Mesendoderm (in vitro differentiated cells): Measurements from ENCODE around the gene IGFBP5.

Experiments used
- DNase-seq: peaks from one replicate; pipeline ENCODE4 v3.0.0; 2013
- H2AK5ac ChIP-seq: 2 replicates; pipeline ENCODE4 v1.6.1; 2013; ENCODE audit warnings: low read length, inconsistent platforms
- H2BK120ac ChIP-seq: 2 replicates; pipeline ENCODE4 v1.6.1; 2013; ENCODE audit warnings: low read depth, mild to moderate bottlenecking, low read length, moderate library complexity, mixed read lengths
- H2BK15ac ChIP-seq: replicated peaks from 2 replicates; pipeline ENCODE4 v1.6.1; 2013; ENCODE audit warnings: low read depth, mild to moderate bottlenecking, moderate library complexity
- H2BK5ac ChIP-seq: 2 replicates; pipeline ENCODE4 v1.6.1; 2013; ENCODE audit warnings: low read length, inconsistent platforms
- H3K18ac ChIP-seq: 2 replicates; pipeline ENCODE4 v1.6.1; 2013; ENCODE audit warnings: mild to moderate bottlenecking, low read length, mixed read lengths
- H3K23ac ChIP-seq: one replicate; pipeline ENCODE4 v1.6.1; 2013; ENCODE audit warnings: low read length
- H3K27ac ChIP-seq: 2 replicates; pipeline ENCODE4 v1.5.1; 2013; ENCODE audit warnings: low read depth, mild to moderate bottlenecking, inconsistent platforms, low read length, moderate library complexity
- H3K27me3 ChIP-seq: 2 replicates; pipeline ENCODE4 v1.6.1; 2013; ENCODE audit warnings: low read length, control low read depth, mild to moderate bottlenecking, inconsistent platforms; ENCODE audit not compliant: insufficient read depth, poor library complexity
- H3K36me3 ChIP-seq: 2 replicates; pipeline ENCODE4 v1.6.1; 2013; ENCODE audit warnings: low read length, inconsistent platforms; ENCODE audit not compliant: control insufficient read depth, insufficient read depth
- H3K4ac ChIP-seq: one replicate; pipeline ENCODE4 v1.6.1; 2013; ENCODE audit warnings: low read depth, mild to moderate bottlenecking, low read length, moderate library complexity
- H3K4me1 ChIP-seq: 2 replicates; pipeline ENCODE4 v1.6.1; 2013; ENCODE audit warnings: low read depth, low read length, inconsistent platforms; ENCODE audit not compliant: control insufficient read depth
- H3K4me2 ChIP-seq: 2 replicates; pipeline ENCODE4 v1.6.1; 2013; ENCODE audit warnings: low read length
- H3K4me3 ChIP-seq: 2 replicates; pipeline ENCODE4 v1.5.1; 2013; ENCODE audit warnings: mild to moderate bottlenecking, low read length
- H3K56ac ChIP-seq: one replicate; pipeline ENCODE4 v1.6.1; 2013; ENCODE audit warnings: low read length
- H3K79me1 ChIP-seq: 2 replicates; pipeline ENCODE4 v1.6.1; 2013; ENCODE audit warnings: low read length, inconsistent platforms
- H3K79me2 ChIP-seq: 2 replicates; pipeline ENCODE4 v1.6.1; 2013; ENCODE audit warnings: mild to moderate bottlenecking, low read length; ENCODE audit not compliant: control insufficient read depth, insufficient read depth
- H3K9ac ChIP-seq: 2 replicates; pipeline ENCODE4 v1.6.1; 2013; ENCODE audit warnings: low read length, inconsistent platforms
- H4K5ac ChIP-seq: one replicate; pipeline ENCODE4 v1.6.1; 2013; ENCODE audit warnings: low read length
- H4K8ac ChIP-seq: one replicate; pipeline ENCODE4 v1.6.1; 2013; ENCODE audit warnings: low read depth, mild to moderate bottlenecking, control low read depth, low read length, moderate library complexity
- WGBS: extraction: QIAGEN DNeasy Blood & Tissue Kit; methylation state at CpG from one replicate; pipeline ENCODE4 v1.1.7; 2013; ENCODE audit warnings: low lambda C conversion rate, missing lambda C conversion rate; ENCODE audit not compliant: insufficient coverage; ENCODE audit errors: extremely low coverage; 5-methylcytosine and 5-hydroxymethylcytosine counted together

The IGFBP5 gene

DNA sequence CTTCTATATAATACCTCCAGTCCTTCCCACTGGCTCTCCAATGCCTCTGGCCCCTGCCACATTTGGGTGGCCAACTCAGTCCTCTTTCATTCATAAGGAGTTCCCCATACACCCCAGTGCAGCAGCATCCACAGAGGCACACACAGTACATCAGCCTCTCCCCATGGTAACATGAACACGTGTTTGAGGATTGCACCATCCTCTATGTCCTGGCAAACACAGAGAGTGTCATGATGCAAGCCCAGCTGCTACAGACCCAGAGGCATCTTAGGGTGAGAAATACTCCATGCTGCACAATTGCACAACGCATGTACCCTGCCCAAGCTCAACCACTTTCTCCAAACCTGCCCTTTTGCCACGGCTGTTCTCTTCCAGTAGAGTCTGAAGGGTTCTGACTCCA, 11.5 kb downstream of the IGFBP5 start:
- no peaks in the 10 kb centered on the region for H3K79me2 ChIP-seq
- WGBS: no CpG with 5 or more reads among the region's 3 CpGs
- H4K5ac ChIP-seq: no peak overlapping the region
- no peak overlapping the region for H3K9ac ChIP-seq
- H2AK5ac ChIP-seq: no peak overlapping the region
- H2BK15ac ChIP-seq: no peak overlapping the region
- H3K79me1 ChIP-seq: no peaks in the 10 kb centered on the region
- no peak overlapping the region for H3K4me2 ChIP-seq
- no peak overlapping the region for H4K8ac ChIP-seq
- H3K56ac ChIP-seq: no peak overlapping the region
- no peak overlapping the region for H3K23ac ChIP-seq
- no peak for DNase-seq
- no peak overlapping the region for H2BK5ac ChIP-seq
- H3K27me3 ChIP-seq: no peaks in the 10 kb centered on the region
- no peak overlapping the region for H3K4me3 ChIP-seq
- no peak overlapping the region for H2BK120ac ChIP-seq
- peaks cover 6% of the 10 kb centered on the region for H3K4me1 ChIP-seq
- no peak overlapping the region for H3K4ac ChIP-seq
- no peaks in the 10 kb centered on the region for H3K36me3 ChIP-seq
- H3K27ac ChIP-seq: no peak overlapping the region
- H3K18ac ChIP-seq: no peak overlapping the region

- no peak overlapping the region for H3K18ac ChIP-seq
- H4K8ac ChIP-seq: no peak overlapping the region
- H3K4ac ChIP-seq: no peak overlapping the region
- no peak overlapping the region for H2BK5ac ChIP-seq
- no peak overlapping the region for H4K5ac ChIP-seq
- H3K23ac ChIP-seq: no peak overlapping the region
- no peaks in the 10 kb centered on the region for H3K79me2 ChIP-seq
- no peak overlapping the region for H3K9ac ChIP-seq
- DNase-seq: no peak
- no peak overlapping the region for H2BK15ac ChIP-seq
- no peak overlapping the region for H3K56ac ChIP-seq
- H3K79me1 ChIP-seq: no peaks in the 10 kb centered on the region
- H3K4me1 ChIP-seq: peaks cover 6% of the 10 kb centered on the region
- H3K4me2 ChIP-seq: no peak overlapping the region
- no peaks in the 10 kb centered on the region for H3K27me3 ChIP-seq
- no peak overlapping the region for H3K4me3 ChIP-seq
- no peak overlapping the region for H2BK120ac ChIP-seq
- H3K27ac ChIP-seq: no peak overlapping the region
- H3K36me3 ChIP-seq: no peaks in the 10 kb centered on the region
- no peak overlapping the region for H2AK5ac ChIP-seq
- WGBS: no CpG with 5 or more reads among the region's 2 CpGs
These were observed 13.7 kb downstream of the IGFBP5 start for GRCh38 chr2:216681683-216682082.

DNA sequence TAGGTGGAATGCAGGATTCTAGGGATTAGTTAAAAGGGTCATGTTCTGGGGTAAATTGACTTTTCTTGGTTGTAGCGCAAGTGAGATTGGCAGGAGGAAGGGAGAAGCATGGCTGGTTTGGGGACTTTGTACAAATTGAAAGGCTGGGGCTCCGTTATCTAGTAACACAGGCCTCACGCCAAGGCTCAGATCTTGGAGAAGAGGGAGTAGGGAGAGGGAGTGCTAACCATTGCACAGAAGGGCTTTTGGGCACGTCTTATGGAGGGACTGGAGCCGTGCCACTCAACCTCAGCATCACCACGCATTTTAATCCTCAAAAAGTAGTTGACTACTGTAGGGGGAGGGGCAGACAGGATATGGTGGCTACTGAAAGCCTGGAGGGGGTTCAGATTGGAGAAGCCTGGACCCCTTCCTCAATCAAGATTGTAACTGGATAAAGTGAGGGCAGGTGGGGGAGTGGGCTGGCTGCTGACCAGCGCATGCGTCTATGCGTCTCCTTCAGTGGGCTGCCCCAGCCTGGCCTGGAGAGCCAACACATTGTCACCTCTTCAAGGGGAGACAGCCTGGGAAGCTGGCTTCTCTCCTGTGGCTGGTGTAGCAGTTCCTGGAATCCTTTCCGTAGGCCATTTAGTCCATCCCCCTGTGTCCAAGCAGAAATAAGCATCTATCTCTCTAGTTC, 14.3 kb downstream of the IGFBP5 start:
- H3K4me1 ChIP-seq: peaks cover 6% of the 10 kb centered on the region
- no peak overlapping the region for H3K27ac ChIP-seq
- H3K36me3 ChIP-seq: no peaks in the 10 kb centered on the region
- H3K4me2 ChIP-seq: no peak overlapping the region
- no peak overlapping the region for H3K9ac ChIP-seq
- H3K79me1 ChIP-seq: no peaks in the 10 kb centered on the region
- peak overlapping the region; percentile 8 for H3K56ac ChIP-seq
- H2BK120ac ChIP-seq: no peak overlapping the region
- H3K4me3 ChIP-seq: no peak overlapping the region
- H3K18ac ChIP-seq: no peak overlapping the region
- H3K27me3 ChIP-seq: no peaks in the 10 kb centered on the region
- no peaks in the 10 kb centered on the region for H3K79me2 ChIP-seq
- no peak overlapping the region for H4K5ac ChIP-seq
- no CpG with 5 or more reads among the region's 10 CpGs for WGBS
- no peak overlapping the region for H2BK5ac ChIP-seq
- no peak overlapping the region for H3K23ac ChIP-seq
- H2AK5ac ChIP-seq: no peak overlapping the region
- DNase-seq: no peak
- no peak overlapping the region for H2BK15ac ChIP-seq
- no peak overlapping the region for H4K8ac ChIP-seq
- H3K4ac ChIP-seq: no peak overlapping the region

- Histone ChIP-seq H2BK120ac (no peak overlapping the region), H3K27ac (no peak overlapping the region), H4K5ac (no peak overlapping the region), H3K4ac (no peak overlapping the region), H3K4me2 (no peak overlapping the region), H3K27me3 (no peaks in the 10 kb centered on the region), H3K4me1 (peaks cover 6% of the 10 kb centered on the region), H3K56ac (no peak overlapping the region), H4K8ac (no peak overlapping the region), H3K9ac (no peak overlapping the region), H3K79me2 (no peaks in the 10 kb centered on the region), H3K18ac (no peak overlapping the region), H2BK15ac (no peak overlapping the region), H3K79me1 (no peaks in the 10 kb centered on the region), H3K36me3 (no peaks in the 10 kb centered on the region), H2BK5ac (no peak overlapping the region), H3K23ac (no peak overlapping the region), H2AK5ac (no peak overlapping the region), H3K4me3 (no peak overlapping the region)
- WGBS: no CpG with 5 or more reads among the region's 14 CpGs
- no peak for DNase-seq
These were observed 15.7 kb downstream of the IGFBP5 start for GRCh38 chr2:216679658-216680024.

DNA sequence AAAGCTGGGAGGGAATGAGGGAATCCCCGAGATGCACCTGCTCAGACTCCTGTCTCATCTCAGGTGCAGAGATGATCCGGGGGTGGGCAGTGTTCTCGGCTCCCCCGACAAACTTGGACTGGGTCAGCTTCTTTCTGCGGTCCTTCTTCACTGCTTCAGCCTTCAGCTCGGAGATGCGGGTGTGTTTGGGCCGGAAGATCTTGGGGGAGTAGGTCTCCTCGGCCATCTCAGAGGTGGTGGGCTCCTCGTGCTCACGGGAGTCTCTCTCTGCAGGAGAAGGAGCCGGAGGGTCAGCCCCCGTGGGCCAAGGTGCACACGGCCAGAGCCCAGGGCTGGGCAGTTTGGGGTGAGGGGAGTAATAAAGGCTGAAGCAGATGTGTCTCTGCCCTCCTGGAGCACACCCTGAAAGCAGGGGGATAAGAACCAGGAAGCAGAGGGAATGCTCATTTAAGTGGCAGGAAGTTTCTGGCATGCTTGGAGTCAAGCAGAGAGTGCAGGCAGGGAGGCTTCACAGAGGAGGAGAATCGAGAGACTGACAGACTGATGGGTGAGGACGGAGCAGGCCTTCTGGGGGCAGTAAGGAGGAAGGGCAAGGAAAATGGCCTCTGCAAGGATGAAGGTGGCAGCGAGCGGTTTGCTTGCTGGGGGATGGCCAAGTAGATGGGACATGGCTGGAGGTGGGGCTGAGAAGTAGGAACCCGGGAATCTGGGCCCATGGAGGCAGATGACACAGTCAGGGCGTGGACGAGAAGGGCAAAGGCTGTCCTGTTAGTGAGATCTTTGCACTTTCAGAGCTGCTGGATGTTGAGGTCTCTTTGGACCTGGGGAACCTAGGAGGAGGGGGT, 16.3 kb downstream of the IGFBP5 start:
- H2BK15ac ChIP-seq: no peak overlapping the region
- H3K56ac ChIP-seq: no peak overlapping the region
- no peak overlapping the region for H2BK5ac ChIP-seq
- no peak overlapping the region for H4K8ac ChIP-seq
- no peaks in the 10 kb centered on the region for H3K79me1 ChIP-seq
- no peak overlapping the region for H3K23ac ChIP-seq
- no CpG with 5 or more reads among the region's 21 CpGs for WGBS
- H3K79me2 ChIP-seq: no peaks in the 10 kb centered on the region
- H3K27me3 ChIP-seq: no peaks in the 10 kb centered on the region
- no peak overlapping the region for H3K27ac ChIP-seq
- no peak overlapping the region for H4K5ac ChIP-seq
- no peak overlapping the region for H3K4me2 ChIP-seq
- DNase-seq: no peak
- H3K4me3 ChIP-seq: no peak overlapping the region
- peaks cover 6% of the 10 kb centered on the region for H3K4me1 ChIP-seq
- no peak overlapping the region for H2BK120ac ChIP-seq
- H3K4ac ChIP-seq: no peak overlapping the region
- H3K9ac ChIP-seq: no peak overlapping the region
- no peak overlapping the region for H2AK5ac ChIP-seq
- H3K18ac ChIP-seq: no peak overlapping the region
- H3K36me3 ChIP-seq: no peaks in the 10 kb centered on the region
